Activated T-cell treated with anti-CD3 and anti-CD28 coated beads for 48 hours (primary cell): ENCODE measurements around the gene SLC41A3.
"Not testable (repeated sequence)": the region's sequence is repeated elsewhere in the genome, so short reads cannot be mapped to it uniquely, and the experiment has no call there.

Experiments
- DNase-seq: peaks from one replicate; pipeline ENCODE4 v3.0.0-alpha.2; 2020; ENCODE audit warnings: low read depth

The SLC41A3 gene

DNA sequence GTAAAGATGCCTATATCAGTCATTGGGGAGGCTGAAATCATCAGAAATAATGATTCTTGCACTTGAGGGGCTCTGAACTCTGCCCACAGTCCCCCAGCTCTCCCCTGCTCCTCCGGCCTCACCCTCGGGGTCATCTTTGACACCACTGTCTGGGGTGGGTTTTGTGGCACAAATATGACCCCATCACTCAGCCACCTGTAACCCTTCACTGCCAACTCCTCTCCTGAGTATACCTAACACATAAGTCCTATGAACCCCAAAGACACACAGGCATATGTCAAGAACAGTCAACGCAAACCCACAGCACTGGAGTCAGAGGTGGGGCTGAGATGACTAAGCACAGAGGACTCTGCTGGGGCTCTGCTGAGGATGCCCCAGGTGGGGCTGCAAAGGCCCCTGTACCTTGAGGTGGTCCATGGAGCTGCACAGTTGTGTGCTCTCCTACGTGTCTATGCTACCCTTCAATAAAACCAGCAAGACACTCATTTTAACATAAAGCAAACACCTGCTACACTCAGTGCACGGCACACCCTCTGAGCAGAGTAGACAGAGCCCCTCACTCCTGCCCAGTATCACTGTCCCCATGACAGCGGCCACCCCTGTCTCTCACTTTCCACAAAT is 29.9 kb downstream of the SLC41A3 start:
- no peak for DNase-seq

DNA sequence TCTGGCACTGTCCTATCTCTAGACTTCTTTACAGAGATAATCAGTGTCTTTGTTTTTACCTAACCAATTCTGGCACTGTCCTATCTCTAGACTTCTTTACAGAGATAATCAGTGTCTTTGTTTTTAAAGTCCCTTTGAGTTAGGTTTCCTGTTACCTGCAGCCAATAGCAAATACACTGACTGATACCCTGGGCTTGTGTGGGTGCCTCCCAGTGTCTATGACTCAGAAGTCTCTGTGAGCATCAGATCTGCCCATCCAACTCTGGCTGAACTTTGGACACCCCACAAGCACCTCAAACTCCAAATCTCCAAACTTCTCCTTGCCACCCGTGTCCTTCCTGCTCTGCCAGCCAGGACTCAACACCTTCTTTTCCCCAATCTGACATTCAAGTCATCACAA is 30.4 kb downstream of the SLC41A3 start:
- no peak for DNase-seq

DNA sequence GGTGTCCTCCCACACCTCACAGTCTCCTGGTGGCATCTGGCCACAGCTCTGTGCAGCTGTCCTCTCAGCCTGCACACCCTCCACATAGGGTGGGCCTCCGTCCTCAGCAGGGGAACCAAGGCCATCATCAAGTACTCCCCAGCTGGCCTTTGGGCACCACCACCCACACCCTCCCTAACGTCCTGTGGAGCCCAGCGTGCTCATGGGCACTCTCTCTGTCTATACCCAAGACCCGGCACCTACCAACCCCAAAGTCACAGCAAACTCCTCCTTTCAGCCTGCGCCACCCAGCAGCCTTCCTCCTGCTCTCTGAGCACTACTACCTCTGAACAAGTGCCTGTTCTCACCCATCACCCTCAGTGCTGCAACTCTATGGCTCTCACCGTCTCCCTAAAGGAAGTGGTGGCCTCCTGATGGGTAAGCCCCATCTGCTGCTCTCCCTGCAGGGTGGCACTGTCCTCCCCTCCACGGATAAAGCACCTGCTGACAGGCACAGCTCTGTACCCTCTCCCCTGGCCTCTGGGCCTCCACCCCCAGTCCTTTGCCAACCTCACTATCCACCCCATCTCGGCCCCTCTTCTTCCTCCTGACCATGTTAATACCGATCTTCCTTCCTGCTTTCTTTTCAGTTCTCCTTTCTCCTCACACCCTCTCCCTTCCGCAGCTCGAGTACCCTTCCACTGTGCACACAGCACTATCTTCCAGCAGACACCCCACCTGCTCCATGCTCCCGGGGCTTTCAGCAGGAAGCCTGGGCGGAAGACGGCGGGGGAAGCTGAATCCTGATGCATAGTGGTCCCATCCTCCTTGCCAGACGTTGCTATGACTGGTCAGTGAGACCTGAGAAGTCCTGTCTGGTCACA is 31.5 kb downstream of the SLC41A3 start:
- no peak for DNase-seq

DNA sequence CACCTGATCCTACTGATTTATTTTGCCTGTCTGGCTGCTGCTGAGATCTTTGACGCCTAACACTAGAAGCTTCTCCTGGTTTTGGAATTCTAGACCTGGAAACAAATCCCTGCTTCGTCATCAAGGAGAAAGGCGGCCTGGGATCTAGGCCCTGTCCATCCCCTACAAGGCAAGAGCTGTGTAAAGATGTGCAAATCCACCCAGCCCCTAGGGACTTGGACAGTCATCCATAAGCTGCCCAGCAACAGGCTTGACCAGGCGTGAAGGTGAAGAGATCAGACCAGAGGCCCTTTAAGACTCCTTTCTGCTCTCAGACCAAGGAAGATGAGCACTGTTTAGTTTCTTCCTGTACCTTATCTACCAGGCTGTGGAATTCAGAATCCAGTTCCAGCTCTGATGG is 32.2 kb downstream of the SLC41A3 start:
- no peak for DNase-seq

DNA sequence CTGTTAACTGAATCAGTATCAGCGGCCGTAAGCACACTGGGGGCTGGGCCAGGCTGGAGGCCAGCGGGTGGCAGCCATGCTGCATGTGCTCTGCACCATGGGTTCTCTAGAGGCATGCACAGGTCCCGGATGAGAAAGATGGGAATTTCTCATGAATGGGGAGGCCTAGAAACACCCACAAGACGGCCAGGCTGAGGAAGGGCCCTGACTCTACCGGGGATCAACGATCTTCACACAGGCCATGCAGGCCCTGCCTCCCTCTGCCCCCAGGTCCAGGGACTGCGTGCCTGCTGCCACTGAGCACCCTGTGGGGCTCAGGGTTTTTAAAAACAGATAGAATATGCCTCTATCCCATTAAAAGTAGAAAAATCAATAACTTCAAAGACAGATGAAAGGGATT is 32.7 kb downstream of the SLC41A3 start:
- no peak for DNase-seq

DNA sequence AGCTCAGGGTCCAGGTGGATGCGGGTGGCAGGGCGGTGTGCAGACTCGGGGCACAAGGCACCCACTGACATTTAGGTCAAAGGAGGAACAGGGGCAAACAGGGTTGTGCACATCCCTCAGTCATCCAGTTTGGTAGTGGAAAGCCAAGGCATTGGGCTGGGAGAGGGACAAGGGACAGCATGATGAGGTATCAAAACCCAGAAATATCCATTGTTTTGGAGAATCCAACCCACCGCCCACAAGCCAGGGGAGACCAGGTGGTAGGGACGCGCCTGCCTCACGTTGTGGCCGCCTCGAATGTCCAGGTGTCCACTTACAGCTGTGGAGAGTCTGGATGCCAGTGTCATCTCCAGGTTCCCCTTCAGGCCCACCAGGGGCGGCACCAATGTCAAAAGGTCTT is 33.3 kb downstream of the SLC41A3 start:
- DNase-seq = no peak

DNA sequence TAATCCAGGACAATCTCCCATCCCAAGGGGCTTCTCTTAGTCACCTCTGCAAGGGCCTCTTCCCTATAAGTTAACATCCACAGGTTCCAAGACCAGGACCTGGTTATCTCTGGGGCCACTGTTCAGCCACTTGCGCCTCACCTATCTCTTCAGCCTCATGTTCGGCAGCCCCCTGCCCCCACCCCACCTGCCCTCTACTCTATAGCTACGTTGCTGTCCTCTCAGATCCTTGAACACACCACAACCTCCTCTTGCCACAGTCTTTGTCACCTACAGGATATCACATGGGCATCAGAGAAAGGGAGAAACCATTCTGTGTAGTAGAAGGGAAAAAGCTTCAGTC is 33.9 kb downstream of the SLC41A3 start:
- no peak for DNase-seq

DNA sequence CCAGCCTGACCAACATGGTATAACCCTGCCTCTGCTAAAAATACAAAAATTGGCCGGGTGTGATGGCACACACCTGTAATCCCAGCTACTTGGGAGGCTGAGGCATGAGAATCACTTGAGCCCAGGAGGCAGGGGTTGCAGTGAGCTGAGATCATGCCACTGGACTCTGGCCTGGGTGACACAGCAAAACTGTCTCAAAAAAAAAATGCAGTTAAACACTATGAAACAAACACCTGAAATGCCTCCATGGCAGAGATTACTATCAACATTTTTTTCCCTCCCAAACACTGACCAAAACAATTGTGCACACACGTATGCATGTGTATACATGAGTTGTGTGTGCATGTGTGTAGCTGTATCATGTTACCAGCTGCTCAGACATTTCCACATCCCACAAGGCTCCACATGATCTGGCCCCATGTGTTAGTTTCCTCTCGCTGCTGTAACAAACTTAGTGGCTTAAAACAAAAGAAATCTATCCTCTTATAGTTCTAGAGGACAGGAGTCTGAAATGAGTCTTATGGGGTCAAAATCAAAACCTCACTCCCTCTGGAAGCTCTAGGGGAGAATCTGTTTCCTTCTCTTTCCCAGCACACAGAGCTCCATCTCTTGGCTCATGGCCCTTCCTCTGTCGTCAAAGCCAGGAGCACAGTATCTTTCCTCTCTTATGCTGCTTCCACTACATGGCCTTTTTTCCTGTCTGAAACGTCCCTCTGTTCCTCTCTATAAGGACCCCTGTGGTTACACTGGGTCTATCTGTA is 34.5 kb downstream of the SLC41A3 start:
- no peak for DNase-seq

DNA sequence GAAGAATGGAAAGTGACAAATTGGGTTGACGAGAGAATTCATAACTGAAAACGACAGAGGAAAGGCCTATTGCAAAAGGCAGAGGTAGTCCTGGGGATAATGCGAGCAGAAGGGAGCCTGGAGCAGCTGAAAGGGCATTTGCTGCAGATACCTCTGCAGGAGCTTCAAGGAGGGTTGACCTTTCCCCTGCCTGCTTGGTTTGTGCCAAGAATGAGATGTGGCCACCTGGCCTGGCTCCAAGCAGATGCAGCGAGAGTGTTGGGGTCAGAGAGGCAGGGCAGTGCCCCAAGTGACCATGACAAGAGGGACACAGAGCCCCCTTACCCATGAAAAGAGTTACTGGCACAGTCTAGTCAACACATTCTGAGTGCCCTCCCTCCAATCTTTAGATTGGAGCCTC is 43.5 kb downstream of the SLC41A3 start:
- DNase-seq = no peak

DNA sequence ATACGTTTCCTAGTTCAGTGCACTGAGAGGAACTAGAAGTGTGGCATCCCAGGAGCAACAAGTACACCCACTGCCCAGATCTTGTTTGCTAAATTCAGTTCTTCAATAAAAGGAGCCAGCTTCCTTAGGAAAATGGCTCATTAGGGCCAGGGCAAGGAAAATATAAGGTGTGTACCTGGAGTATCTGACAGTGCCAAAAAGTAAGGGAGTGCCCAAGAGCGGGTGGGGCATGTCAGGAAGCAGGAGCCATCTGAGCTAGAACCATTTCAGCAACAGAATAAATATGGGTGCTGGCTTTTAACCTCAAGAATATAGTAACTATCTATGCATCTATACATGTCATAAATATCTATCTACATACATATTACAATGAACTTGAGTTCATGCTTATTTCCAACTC is 44.1 kb downstream of the SLC41A3 start:
- DNase-seq = no peak

DNA sequence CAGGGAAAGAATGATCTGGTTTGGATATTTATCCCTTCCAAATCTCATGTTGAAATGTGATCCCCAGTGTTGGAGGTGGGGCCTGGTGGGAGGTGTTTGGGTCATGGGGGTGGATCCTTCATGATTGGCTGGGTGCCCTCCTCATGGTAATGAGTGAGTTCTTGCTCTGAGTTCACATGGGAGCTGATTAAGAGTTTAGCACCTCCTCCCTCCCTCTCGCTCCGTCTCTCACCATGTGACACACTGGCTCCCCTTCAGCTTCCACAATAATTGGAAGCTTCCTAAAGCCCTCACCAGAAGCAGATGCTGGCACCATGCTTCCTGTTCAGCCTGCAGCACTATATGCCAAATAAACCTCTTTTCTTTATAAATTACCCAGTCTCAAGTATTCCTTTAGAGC is 45.1 kb downstream of the SLC41A3 start:
- DNase-seq = not testable (repeated sequence)

DNA sequence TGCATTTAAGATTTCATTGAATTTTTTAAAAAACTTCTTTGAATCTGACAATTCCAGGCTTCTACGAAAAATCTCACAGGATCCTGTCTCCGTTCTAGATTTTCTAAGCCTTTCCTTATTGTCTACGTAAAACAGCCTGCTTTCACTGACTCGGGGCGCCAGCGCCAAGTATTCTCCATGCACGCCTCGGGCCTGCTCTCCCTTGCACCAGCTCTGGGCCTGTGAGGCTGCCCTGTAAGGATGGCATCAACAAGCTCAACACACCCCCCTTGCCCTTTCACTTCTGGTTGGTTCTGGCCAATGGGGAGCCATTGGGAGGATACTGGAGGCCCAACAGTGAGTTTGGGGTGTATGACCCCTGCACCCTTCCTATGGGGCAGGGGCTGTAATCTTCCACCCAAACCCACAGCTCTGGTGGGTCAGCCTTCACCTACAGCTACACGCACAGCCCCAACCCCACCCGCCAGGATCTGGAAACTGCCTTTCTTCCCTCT is 47.8 kb downstream of the SLC41A3 start:
- DNase-seq = no peak

DNA sequence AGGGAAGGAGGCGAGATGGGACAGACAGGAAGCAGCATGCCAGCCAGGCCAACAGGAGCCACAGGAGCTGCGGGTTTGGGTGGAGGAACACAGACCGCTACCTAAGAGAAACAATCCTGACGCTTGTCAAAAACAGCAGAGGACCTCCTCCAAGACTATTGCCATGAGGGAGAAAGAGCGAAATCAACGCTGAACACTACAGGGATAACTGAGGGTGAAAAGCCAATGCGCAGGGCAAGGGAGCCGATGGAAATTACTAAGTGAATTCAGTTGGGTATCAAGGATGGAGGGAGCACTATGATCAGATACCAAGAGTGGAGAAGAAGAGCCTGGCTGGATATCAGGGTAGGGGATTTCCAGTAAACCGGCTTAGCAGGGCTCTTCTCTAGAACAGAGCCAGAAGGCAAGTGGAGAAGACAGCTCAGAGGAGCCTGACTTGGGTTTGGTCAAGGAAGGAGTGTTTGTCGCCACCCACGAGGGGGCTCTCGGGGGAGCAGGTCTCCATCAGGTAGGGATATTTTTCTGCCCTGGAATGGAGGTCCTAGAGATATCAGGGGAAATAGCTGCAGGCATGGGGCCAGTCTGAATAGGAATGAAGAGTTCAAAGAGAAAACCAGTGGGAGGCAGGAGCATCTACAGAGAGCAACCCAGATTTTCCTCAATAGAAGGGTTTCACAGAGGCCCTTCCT is 48.4 kb downstream of the SLC41A3 start:
- no peak for DNase-seq

DNA sequence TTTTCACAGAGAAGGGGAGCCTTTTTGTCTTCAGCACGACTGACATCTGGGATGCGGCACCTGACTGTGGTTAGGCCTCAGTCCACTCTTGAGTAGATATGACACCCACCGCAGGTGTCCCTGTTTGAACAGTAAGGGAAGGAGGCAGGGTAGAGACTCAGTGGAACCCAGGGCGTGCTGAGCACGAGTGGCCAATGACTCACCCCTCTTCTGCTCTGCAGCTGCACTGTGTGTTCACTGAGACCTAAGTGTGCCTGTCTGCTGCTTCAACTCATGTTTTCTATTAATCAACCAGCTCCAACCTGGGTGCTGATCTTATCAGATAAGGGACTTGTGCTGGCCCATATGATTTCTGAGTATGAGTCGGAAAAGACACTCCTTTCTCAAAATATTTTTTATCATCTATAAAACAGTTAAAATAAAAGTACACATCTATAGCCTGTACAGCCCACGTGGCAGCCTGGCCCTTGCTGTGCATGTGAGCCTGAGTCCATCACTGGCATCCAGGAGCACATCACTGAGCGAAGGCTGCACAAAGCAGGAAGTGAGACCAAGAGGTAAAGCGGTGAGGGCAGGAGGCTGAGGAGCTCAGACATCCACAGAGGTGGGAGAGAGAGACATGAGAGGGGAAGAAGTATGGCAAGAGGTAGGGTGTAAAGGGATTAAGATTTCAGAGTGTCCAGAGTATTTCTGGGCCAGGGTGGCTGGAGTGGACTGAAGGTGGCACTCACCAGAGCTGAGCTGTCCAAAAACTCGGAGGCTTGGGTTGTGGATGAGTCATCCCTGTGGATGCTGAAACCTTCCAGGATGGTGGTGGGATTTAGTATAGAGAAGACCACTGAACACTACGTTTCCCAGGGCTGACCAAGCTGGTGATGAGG is 49.2 kb downstream of the SLC41A3 start:
- no peak for DNase-seq

DNA sequence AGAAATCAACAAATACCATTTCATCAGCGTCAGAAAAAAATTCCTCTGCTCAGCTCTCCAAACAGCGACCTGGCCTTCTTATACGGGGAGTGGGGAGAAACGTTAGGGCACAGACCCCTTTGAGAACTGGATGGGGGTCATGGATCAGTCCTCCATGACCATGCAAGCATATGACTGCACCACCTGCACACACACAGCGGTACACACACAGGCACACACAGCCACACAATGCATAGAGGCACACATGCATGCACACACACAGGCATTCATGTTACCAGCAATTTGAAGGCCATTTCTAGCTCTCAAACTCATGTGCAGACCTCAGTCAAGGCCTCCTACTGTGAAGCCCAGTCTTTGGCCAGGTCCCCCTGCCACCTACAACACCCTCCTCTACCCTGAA is 50.2 kb downstream of the SLC41A3 start:
- no peak for DNase-seq

DNA sequence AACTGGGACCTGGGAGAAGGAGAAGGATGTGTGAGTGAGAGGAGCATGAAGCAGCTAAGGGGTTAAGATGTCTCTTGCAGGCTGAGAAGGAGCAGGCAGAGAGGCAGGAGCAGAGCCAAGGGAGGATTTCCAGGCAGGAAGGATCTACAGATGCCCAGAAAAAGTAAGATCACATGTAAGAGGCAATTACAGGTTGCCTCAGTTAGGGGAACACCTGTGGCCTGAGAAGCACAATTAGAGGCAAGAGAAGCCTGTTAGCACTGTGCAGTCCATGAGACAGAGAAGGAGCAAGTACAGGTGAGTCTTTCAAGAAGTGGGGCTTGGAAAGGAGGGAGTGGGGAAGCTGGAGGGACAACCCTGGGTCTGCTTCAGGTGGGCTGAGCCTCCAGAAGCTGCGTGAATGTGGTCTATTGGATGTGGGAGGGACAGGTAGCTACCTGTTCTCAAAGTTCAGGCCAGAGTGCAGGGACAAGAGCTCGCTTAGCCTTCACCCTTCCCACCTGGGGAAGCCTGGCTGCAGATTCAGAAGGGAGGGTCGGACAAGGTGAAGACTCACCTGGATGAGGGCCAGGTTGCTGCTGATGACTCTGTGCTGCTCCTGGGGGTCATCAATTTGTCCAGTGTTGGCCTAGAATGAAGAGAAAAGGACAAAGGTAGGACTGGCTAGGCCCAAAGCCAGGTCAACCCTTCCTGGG is 50.7 kb downstream of the SLC41A3 start:
- DNase-seq = no peak

DNA sequence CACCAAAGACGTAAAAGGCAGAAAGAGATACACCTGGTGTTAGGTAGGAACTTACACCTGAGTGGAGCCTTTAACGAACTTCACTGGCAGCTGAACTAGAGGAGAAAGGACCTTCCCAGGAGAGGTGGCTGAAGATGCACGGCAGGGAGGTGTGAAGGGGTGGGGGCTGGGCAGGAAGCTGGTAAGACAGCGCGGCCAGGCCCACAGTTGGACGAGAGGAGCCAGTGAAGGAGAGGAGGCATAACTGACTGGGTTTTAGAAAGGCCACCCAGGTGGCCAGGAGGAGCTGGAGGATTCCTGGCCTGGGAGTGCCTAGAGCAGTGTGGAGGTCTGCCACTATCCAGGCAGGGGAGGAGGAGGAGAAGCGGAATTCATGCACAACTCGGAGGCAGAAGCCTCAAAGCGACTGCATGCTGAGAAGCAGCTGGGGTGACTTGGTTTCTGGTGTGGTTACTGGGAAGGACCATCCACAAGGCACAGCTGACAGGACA is 51.9 kb downstream of the SLC41A3 start:
- no peak for DNase-seq

DNA sequence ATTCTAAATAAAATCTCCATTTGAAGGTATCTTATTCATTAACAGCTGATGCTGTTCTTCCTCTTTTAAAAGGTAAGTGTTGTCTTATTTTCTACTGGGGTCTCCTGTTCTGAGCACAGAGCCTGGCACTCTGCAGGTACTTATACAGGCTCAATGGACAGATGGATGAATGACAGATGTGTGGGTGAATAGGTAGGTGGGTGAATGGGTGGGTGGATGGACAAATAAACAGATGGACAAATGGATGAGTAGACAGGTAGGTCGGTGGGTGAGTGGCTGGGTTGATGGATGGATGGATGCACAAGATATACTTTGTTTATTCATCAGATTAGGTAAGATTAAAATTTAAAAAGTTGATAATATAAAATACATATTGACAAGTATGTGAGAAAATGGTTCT is 53.5 kb downstream of the SLC41A3 start:
- no peak for DNase-seq

DNA sequence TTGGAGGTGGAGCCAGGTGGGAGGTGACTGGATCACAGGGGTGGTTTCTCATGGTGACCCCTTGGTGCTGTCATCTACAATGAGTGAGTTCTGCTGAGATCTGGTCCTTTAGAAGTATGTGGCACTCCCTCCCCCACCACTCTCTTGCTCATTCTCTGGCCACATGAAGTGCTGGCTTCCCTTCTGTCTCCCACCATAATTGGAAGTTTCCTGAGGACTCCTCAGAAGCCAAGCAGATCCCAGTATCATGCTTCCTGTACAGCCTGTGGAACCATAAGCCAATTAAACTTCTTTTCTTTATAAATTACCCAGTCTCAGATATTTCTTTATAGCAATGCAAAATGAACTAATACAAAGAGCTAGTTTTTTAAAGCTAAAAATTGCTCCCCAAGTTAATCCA is 54.7 kb downstream of the SLC41A3 start:
- no peak for DNase-seq

DNA sequence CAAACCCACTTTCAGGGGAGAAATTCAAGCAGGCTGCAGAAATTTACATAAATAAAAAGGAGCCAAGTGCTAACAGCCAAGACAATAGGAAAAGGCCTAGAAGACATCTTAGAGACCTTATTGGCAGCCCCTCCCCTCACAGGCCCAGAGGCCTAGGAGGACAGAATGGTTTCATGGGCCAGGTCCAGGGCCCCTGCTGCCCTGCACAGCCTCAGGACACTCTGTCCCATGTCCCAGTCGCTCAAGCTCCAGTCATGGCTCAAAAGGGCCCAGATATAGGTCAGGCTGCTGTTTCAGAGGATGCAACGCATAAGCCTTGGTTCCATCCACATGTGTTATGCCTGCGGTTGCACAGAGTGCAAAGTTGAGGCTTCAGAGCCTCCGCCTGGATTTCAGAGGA is 55.8 kb downstream of the SLC41A3 start:
- DNase-seq = no peak

DNA sequence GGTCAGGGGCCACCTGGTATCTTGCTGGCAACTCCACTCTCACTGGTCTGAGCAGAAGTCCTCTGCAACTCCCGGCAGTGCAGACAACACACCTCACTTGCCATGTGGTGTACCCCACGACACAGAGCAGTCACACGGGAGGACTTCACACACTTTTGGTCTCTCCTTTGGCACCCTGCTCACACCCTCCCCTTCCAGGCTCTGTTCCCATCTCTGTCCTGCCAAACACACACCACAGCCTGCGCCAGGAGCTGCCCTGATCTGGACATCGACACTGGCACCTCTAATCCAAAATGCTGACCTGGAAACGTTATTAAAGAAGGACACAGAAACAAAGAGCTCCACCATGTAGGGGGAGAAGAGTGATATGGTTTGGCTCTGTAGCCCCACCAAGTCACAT is 57.2 kb downstream of the SLC41A3 start:
- no peak for DNase-seq
